Measurements from ENCODE around the gene RCAN1. TPM values are rescaled to one million over a fixed set of nuclear protein-coding genes. Genes with fewer than 3 reads are reported as not detected.

Gene RCAN1
- total and polyA plus RNA-seq, 2 of the 13 experiments (the other 11 are each of a cell fraction or from before 2014, with no cell fraction given), result 9.4 to 34.1 TPM

- no peak overlapping the region for H3K27ac ChIP-seq (ENCODE audit: extremely low read length, insufficient read depth, low read length)
- H3K36me3 ChIP-seq (replicated peaks in 1 of 2; ENCODE audit: control insufficient read depth in 1 of 2, insufficient read depth in 2 of 2, low read length in 2 of 2), result no peaks in the 10 kb centered on the region
- no peaks in the 10 kb centered on the region for H3K27me3 ChIP-seq (ENCODE audit: control insufficient read depth in 1 of 2, insufficient read depth in 2 of 2, low read length in 2 of 2)
- H3K9ac ChIP-seq (ENCODE audit: insufficient read depth, low read depth, low read length), result no peak overlapping the region
- no peaks in the 10 kb centered on the region for H4K20me1 ChIP-seq (ENCODE audit: insufficient read depth, low read length)
- peaks cover 24% of the 10 kb centered on the region for H3K4me1 ChIP-seq (ENCODE audit: insufficient read depth, low read length)
- intact Hi-C loops (cut with micrococcal nuclease; ENCODE audit: unreplicated experiment), result no loop called here
- in situ Hi-C loops (cut with HindIII; ENCODE audit: extremely low pct_ligation_motif_present, low pct_unique_long_range_greater_than_20kb), result no loop called here
- H3K4me3 ChIP-seq (replicated peaks in 1 of 3; ENCODE audit: insufficient read depth in 1 of 3, low read depth in 2 of 3, low read length in 3 of 3), result no peak overlapping the region
- CTCF ChIA-PET (ENCODE audit: low intra/inter-chr PET ratio, low total read pairs), result no interaction called here
- BruUV-seq (replicated peaks), result no TSS peak
- no peak for ATAC-seq
- no peak overlapping the region for H3K4me2 ChIP-seq (ENCODE audit: low read depth, low read length)
- POLR2A ChIA-PET, result no interaction called here
- FAIRE-seq, result no peak
- H3K9me3 ChIP-seq (ENCODE audit: low read length), result no peaks in the 10 kb centered on the region
- no peak for DNase-seq (ENCODE audit: low spot score)
- H3K79me2 ChIP-seq (ENCODE audit: insufficient read depth, low read length), result no peaks in the 10 kb centered on the region
- H2AFZ ChIP-seq (ENCODE audit: low read length), result no peak overlapping the region
- 86% methylated on average over 8 of the region's 9 CpGs for WGBS (ENCODE audit: low lambda C conversion rate)
- TF ChIP-seq ZNF143 (CRISPR knock-in tag; IDR thresholded peaks at IDR 0.05), result no peak
- TF ChIP-seq NR2F2 (IDR thresholded peaks at IDR 0.05; ENCODE audit: borderline replicate concordance, low read depth), result no peak
- TF ChIP-seq NKX3-1 (CRISPR knock-in tag; IDR thresholded peaks at IDR 0.05), result no peak
- no peak for TF ChIP-seq RERE (CRISPR knock-in tag; IDR thresholded peaks at IDR 0.05; ENCODE audit: low read depth)
- no peak for TF ChIP-seq KLF12 (CRISPR knock-in tag; IDR thresholded peaks at IDR 0.05; ENCODE audit: borderline replicate concordance)
- TF ChIP-seq, protein P1, sequence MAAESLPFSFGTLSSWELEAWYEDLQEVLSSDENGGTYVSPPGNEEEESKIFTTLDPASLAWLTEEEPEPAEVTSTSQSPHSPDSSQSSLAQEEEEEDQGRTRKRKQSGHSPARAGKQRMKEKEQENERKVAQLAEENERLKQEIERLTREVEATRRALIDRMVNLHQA (CRISPR knock-in tag; IDR thresholded peaks at IDR 0.05), result no peak
- no peak for TF ChIP-seq ZNF382 (CRISPR knock-in tag; IDR thresholded peaks at IDR 0.05; ENCODE audit: borderline replicate concordance)
- no peak for TF ChIP-seq MXD4 (CRISPR knock-in tag; IDR thresholded peaks at IDR 0.05)
- no peak for TF ChIP-seq FOXA1 (IDR thresholded peaks at IDR 0.05)
- TF ChIP-seq FOXA1 (CRISPR knock-in tag; IDR thresholded peaks at IDR 0.05), result no peak
- TF ChIP-seq, protein P2, sequence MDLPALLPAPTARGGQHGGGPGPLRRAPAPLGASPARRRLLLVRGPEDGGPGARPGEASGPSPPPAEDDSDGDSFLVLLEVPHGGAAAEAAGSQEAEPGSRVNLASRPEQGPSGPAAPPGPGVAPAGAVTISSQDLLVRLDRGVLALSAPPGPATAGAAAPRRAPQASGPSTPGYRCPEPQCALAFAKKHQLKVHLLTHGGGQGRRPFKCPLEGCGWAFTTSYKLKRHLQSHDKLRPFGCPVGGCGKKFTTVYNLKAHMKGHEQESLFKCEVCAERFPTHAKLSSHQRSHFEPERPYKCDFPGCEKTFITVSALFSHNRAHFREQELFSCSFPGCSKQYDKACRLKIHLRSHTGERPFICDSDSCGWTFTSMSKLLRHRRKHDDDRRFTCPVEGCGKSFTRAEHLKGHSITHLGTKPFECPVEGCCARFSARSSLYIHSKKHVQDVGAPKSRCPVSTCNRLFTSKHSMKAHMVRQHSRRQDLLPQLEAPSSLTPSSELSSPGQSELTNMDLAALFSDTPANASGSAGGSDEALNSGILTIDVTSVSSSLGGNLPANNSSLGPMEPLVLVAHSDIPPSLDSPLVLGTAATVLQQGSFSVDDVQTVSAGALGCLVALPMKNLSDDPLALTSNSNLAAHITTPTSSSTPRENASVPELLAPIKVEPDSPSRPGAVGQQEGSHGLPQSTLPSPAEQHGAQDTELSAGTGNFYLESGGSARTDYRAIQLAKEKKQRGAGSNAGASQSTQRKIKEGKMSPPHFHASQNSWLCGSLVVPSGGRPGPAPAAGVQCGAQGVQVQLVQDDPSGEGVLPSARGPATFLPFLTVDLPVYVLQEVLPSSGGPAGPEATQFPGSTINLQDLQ (CRISPR knock-in tag; IDR thresholded peaks at IDR 0.05), result no peak
- TF ChIP-seq ZNF562 (CRISPR knock-in tag; IDR thresholded peaks at IDR 0.05; ENCODE audit: borderline replicate concordance), result no peak
- TF ChIP-seq HNRNPUL1 (IDR thresholded peaks at IDR 0.05; ENCODE audit: low read depth, low read length), result no peak
- TF ChIP-seq ZNF772 (CRISPR knock-in tag; IDR thresholded peaks at IDR 0.05), result no peak
Measured at GRCh38 chr21:34609933-34610549, 4.9 kb downstream of the RCAN1 start.

Data from HepG2 (cell line).